Thymus (tissue), 11 donors: Measurements from ENCODE around the gene AP5B1. TPM values are rescaled to one million over a fixed set of nuclear protein-coding genes. Genes with fewer than 3 reads are reported as not detected.

Source experiments
- DNase-seq, 9 donors: peaks; one replicate each; pipeline ENCODE4 v3.0.0-alpha.2; 2013; ENCODE audit warnings: low spot score in 9 of 9, low read depth in 6 of 9, missing footprints in 1 of 9
- H3K27ac ChIP-seq, 2 donors: one replicate each; pipeline ENCODE4 v1.5.1; 2013; ENCODE audit warnings: control low read depth in 1 of 2, low read depth in 1 of 2, low read length in 1 of 2, mild to moderate bottlenecking in 1 of 2, moderate library complexity in 1 of 2
- H3K27me3 ChIP-seq, 2 donors: one replicate each; pipeline ENCODE4 v1.5.1; 2013; ENCODE audit warnings: low read length in 1 of 2; ENCODE audit not compliant: control insufficient read depth in 2 of 2, insufficient read depth in 1 of 2
- H3K36me3 ChIP-seq, 2 donors: one replicate each; pipeline ENCODE4 v1.5.1; 2013; ENCODE audit warnings: low read length in 1 of 2, mild to moderate bottlenecking in 1 of 2, moderate library complexity in 1 of 2; ENCODE audit not compliant: control insufficient read depth in 2 of 2, insufficient read depth in 2 of 2
- H3K4me1 ChIP-seq, 2 donors: one replicate each; pipeline ENCODE4 v1.5.1; 2013; ENCODE audit warnings: low read length in 2 of 2; ENCODE audit not compliant: control insufficient read depth in 2 of 2, insufficient read depth in 2 of 2
- H3K4me3 ChIP-seq, 2 donors: one replicate each; pipeline ENCODE4 v1.5.1; 2013; ENCODE audit warnings: low read length in 2 of 2, control low read depth in 1 of 2, mild to moderate bottlenecking in 1 of 2
- H3K9me3 ChIP-seq, 2 donors: one replicate each; pipeline ENCODE4 v1.5.1; 2013; ENCODE audit warnings: low read length in 1 of 2, mild to moderate bottlenecking in 1 of 2; ENCODE audit not compliant: control insufficient read depth in 2 of 2, insufficient read depth in 1 of 2
- whole genome bisulfite sequencing: extraction: QIAGEN DNeasy Blood & Tissue Kit; methylation state at CpG from one replicate; pipeline ENCODE4 v1.1.7; 2013; 5-methylcytosine and 5-hydroxymethylcytosine counted together
- polyA plus RNA-seq: library from polyadenylated mRNA; stranded (reverse); fragments of 200-250 nt; gene quantifications from one replicate; pipeline ENCODE4 v1.2.3, GENCODE V29; 2013
- total RNA-seq: library from RNA; stranded (reverse); fragments of 120-200 nt; gene quantifications from one replicate; pipeline ENCODE4 v1.2.4, GENCODE V29; 2013
- donor health status: healthy.

Gene AP5B1
- total and polyA plus RNA-seq, 2 donors, result 5.3 to 7.6 TPM

DNA sequence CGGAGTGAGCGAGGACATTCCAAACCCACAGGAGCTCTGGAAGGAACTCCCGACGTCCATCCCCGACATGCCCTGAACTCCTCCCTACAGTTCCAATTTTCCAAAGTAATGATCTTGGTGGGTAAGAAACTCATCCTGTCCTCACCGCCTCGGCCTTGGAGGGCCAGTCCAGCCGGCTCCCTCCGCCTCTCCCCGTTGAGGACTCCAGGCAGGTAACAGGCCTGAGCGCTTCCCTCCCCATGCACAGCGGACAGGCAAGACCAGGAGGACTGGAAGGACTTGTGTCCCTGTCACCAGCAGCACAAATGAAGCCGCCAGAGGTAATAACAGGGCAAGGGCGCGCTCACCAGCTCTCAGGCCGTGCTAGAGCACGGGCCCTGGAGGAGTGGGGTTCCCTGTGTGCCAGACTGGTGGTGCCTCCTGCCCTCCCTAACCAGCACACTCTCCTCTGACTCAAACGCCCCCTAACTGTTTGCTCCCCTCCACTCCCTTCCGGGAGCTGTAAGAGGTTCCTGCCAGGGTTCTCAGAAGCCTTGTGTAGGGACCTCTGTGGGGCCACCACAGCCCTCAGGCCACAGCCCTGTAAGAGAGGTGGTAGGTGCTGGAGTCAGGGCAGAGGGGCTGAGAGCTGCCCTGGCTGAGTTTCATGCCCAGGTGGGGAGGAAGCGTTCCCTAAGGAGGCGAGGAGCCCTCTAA lies 23.2 kb upstream of the AP5B1 start:
- Histone ChIP-seq H3K9me3 (no peaks in the 10 kb centered on the region), H3K4me3 (no peak overlapping the region), H3K36me3 (no peaks in the 10 kb centered on the region), H3K27me3 (peaks cover 5 to 71% of the 10 kb centered on the region in 2 donors), H3K4me1 (no peaks in the 10 kb centered on the region), H3K27ac (no peak overlapping the region)
- no peak for DNase-seq
- 79% methylated on average over 21 of the region's 21 CpGs for WGBS

DNA sequence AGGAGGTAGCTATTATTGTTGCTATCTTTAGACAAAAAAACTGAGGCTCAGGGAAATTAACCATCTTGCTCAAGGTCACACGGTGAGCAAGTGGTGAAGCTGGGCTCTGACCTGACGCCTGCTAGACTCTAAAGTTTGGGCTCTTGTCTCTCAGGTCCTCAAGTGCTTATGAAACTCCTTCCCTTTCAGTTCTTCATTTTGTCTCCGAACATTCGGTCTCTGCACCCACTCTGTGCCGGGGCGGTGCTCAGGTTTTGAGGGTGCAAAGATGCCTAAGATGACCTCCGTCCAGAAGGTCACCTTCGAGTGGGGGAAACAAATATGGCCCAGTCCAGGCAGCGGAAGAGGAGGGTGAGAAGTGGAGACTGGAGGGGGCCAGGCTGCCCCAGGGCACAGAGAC lies 22.1 kb upstream of the AP5B1 start:
- no peak for DNase-seq
- H3K27ac ChIP-seq, result no peak overlapping the region
- no peaks in the 10 kb centered on the region for H3K36me3 ChIP-seq
- no peaks in the 10 kb centered on the region for H3K9me3 ChIP-seq
- H3K4me1 ChIP-seq, result no peaks in the 10 kb centered on the region
- H3K27me3 ChIP-seq, result peaks cover 5 to 72% of the 10 kb centered on the region in 2 donors
- no peak overlapping the region for H3K4me3 ChIP-seq
- 91% methylated on average over 9 of the region's 9 CpGs for whole genome bisulfite sequencing

DNA sequence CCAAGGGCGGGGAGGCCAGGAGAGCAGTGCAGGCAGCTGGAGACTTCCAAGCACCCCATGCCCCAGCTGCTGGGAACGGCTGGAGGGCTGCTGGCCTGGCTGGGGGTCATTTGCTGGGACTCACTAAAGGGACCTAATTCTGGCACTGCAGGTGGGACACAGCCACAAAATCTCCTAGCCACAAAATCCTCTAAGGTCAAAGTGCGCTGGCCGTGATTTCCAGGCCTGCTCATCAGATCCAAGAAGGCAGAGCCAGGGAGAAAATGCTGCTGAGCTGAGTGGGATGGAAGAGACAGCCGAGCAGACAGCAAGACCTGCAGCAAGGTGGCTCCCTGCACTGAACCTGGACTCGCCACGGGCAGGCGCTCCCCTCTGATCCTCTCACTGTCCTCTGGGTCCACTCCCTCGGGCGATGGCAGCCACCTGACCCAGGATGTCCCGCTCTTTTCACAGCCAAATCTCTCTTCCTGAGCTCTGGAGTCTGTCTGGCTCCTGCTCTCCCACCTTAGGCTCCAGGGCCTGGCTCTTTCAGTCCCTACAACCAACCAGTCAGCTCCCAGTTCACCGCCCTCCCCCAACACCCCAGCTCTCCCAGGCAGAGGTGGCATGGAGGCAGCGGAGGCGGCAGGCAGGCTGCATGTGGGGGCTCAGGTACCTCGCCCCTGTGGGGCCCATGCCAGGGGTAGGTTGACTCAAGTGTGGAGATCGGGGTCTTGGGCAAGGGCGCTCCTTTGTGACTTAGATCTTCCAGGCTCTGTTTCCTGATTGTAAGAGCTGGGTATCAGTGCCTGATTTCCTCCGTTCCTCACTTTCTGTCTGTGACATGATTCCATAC lies 20.6 kb upstream of the AP5B1 start:
- no peaks in the 10 kb centered on the region for H3K36me3 ChIP-seq
- no peak overlapping the region for H3K4me3 ChIP-seq
- 91% methylated on average over 18 of the region's 18 CpGs for WGBS
- H3K27me3 ChIP-seq, result peaks cover 7 to 77% of the 10 kb centered on the region in 2 donors
- no peak for DNase-seq
- H3K27ac ChIP-seq, result no peak overlapping the region
- no peaks in the 10 kb centered on the region for H3K9me3 ChIP-seq
- H3K4me1 ChIP-seq, result no peaks in the 10 kb centered on the region

DNA sequence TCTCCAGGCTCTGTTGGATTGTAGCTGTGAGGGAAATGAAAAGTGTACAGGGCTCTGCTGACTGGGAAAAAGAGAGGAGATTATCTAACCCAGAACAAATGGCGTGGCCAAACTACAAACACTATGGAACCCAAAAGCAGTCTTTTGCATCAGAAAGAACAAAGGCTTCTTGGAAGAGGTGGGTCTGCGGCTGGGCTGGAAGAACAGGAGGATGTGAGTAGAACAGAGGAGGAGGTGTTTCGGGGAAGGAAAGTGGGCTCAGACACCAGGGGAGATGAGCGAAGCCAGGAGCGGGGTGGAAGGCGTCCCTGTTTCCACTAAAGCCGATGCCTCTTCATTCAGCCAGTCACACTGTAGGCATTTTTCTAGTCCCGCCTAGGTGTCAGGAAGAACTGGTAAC lies 18.1 kb upstream of the AP5B1 start:
- Histone ChIP-seq H3K27ac (no peak overlapping the region), H3K4me3 (no peak overlapping the region), H3K27me3 (peaks cover 4 to 77% of the 10 kb centered on the region in 2 donors), H3K9me3 (no peaks in the 10 kb centered on the region), H3K4me1 (no peaks in the 10 kb centered on the region), H3K36me3 (no peaks in the 10 kb centered on the region)
- no peak for DNase-seq
- WGBS, result 92% methylated on average over 8 of the region's 8 CpGs

DNA sequence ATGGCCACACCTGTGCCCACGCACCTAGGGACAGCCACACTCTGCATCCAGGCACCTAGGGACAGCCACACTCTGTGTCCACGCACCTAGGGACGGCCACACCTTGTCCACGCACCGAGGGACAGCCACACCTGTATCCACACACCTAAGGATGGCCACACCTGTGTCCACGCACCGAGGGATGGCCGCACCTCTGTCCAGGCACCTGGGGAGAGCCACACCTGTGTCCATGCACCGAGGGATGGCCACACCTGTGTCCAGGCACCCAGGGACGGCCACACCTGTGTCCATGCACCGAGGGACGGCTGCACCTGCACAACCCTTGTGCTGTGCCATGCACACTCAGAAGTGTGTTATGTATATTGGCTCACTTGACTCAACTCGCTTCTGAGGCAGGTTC lies 16.9 kb upstream of the AP5B1 start:
- no peak overlapping the region for H3K4me3 ChIP-seq
- DNase-seq, result no peak
- 94% methylated on average over 13 of the region's 13 CpGs for WGBS

DNA sequence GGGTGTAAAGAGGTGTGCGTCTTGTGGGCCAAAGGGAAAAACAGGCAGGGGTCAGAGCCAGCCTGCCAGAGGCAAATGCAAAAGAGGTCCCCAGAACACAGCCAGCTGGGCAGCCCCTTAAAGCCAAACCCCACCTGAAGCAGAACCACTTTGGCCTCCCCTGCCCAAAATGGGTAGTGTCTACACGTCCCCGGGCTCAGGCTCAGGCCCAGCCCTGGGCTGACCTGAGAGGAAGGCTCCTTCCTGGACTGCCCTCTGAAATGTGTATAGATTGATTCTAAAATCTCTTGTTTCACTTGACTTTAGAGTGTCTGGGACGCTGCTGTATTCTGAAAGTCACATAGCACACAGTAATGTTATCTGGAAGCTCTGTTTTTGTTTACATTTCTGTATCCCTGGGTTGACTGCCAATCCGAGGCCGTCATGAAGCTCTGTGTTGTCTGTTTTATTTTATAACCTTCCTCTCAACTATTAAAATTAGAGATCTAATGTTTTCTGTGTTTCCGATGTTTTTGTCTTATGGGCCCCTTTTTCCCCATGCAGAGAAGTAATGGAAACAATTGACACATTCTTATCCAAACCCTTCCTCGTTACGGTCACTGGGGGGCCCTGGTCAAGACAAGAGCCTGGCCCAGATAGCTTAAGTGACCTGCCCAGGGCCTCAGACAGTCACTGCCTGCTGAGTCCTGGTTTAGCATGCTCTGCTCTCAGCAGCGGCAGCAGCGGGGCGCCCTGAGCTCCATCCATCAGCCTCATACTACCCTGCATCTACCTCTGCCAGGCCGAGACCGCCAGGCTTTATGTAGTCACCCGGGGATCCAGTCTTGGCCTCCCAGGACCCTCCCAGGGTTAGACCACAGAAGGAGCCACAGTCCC lies 16.2 kb upstream of the AP5B1 start:
- peaks cover 2 to 79% of the 10 kb centered on the region in 2 donors for H3K27me3 ChIP-seq
- WGBS, result 90% methylated on average over 15 of the region's 15 CpGs
- H3K27ac ChIP-seq, result no peak overlapping the region
- H3K4me1 ChIP-seq, result peaks cover 0 to 3% of the 10 kb centered on the region in 2 donors
- no peaks in the 10 kb centered on the region for H3K36me3 ChIP-seq
- DNase-seq, result no peak
- H3K4me3 ChIP-seq, result no peak overlapping the region
- H3K9me3 ChIP-seq, result peaks cover 0 to 6% of the 10 kb centered on the region in 2 donors

More for the DNA sequence above, 16.9 kb upstream of the AP5B1 start:
- Histone ChIP-seq H3K36me3 (no peaks in the 10 kb centered on the region), H3K27me3 (peaks cover 2 to 77% of the 10 kb centered on the region in 2 donors), H3K4me1 (no peaks in the 10 kb centered on the region), H3K9me3 (peaks cover 0 to 2% of the 10 kb centered on the region in 2 donors), H3K27ac (no peak overlapping the region)

DNA sequence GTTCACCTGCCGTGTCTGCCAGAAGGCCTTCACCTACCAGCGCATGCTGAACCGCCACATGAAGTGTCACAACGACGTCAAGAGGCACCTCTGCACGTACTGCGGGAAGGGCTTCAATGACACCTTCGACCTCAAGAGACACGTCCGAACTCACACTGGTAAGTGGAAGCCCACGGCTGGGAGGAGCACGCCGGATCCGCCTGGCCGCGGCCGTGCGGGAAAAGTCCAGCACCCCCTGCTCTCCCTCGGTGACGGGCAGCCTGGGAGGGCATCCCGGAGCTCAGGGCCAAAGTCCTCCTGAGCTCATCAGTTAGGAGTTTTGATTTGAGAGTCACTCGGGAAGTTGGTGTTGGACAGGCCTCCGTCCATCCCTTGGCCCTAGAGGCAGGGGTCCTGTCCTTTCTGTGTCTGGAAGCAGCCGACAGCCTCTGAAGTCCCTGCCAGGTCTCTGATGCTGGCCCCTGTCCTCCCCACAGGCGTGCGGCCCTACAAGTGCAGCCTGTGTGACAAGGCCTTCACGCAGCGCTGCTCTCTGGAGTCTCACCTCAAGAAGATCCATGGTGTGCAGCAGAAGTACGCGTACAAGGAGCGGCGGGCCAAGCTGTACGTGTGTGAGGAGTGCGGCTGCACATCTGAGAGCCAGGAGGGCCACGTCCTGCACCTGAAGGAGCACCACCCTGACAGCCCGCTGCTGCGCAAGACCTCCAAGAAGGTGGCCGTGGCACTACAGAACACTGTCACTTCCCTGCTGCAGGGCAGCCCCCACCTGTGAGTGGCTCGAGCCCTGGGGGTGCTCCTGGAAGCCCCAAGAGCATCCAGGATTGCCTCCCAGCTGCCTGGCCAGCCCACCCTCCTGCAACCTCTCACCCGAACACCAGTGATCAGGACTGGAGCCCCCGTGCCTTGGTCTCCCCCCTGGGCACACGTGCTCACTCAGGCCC lies 14.1 kb upstream of the AP5B1 start:
- 95% methylated on average over 42 of the region's 42 CpGs for WGBS
- peaks cover 0 to 6% of the 10 kb centered on the region in 2 donors for H3K9me3 ChIP-seq
- H3K4me1 ChIP-seq, result peaks cover 0 to 7% of the 10 kb centered on the region in 2 donors
- H3K27me3 ChIP-seq, result peaks cover 9 to 85% of the 10 kb centered on the region in 2 donors
- no peak overlapping the region for H3K27ac ChIP-seq
- no peak overlapping the region for H3K4me3 ChIP-seq
- H3K36me3 ChIP-seq, result no peaks in the 10 kb centered on the region
- DNase-seq, result no peak
